HL-60 (cell line): Measurements from ENCODE around the gene PABPN1L.

Source experiments
- DNase-seq, 2 experiments: peaks; one replicate each; pipeline ENCODE4 v3.0.0-alpha.2; 2010 to 2020; ENCODE audit warnings: low read depth in 1 of 2, low spot score in 1 of 2
- H3K27ac ChIP-seq: fragments of 250-450 bp; sonication (Bioruptor Pico); replicated peaks from 2 replicates; pipeline ENCODE4 v1.5.1; 2020; ENCODE audit warnings: mild to moderate bottlenecking, moderate library complexity
- H3K27me3 ChIP-seq: fragments of 250-450 bp; sonication (Bioruptor Pico); 2 replicates; pipeline ENCODE4 v1.5.1; 2021; ENCODE audit warnings: mild to moderate bottlenecking, moderate library complexity; ENCODE audit not compliant: insufficient read depth, poor library complexity, severe bottlenecking
- H3K4me3 ChIP-seq: replicated peaks from 2 replicates; pipeline ENCODE4 v1.5.1; 2011; ENCODE audit warnings: mild to moderate bottlenecking, control low read depth, low read length; ENCODE audit not compliant: insufficient read depth
- GABPA ChIP-seq: IDR thresholded peaks from 2 replicates; pipeline ENCODE4 v1.6.1; 2012; ENCODE audit warnings: low read depth
- POLR2AphosphoS5 ChIP-seq: IDR thresholded peaks from 2 replicates; pipeline ENCODE4 v1.6.1; 2012; ENCODE audit warnings: low read depth
- SPI1 ChIP-seq: IDR thresholded peaks from 2 replicates; pipeline ENCODE4 v1.6.1; 2012; ENCODE audit warnings: low read depth, mild to moderate bottlenecking, borderline replicate concordance
- TF ChIP-seq, protein P1 (sequence below): IDR thresholded peaks from 2 replicates; pipeline ENCODE4 v1.6.1; 2012; ENCODE audit warnings: low read depth; ENCODE audit not compliant: insufficient replicate concordance
- TF ChIP-seq, protein P2 (sequence below): IDR thresholded peaks from one replicate; pipeline ENCODE4 v1.5.1; 2011; ENCODE audit warnings: low read length, control low read depth, inconsistent platforms; ENCODE audit not compliant: insufficient read depth

PABPN1L gene

DNA sequence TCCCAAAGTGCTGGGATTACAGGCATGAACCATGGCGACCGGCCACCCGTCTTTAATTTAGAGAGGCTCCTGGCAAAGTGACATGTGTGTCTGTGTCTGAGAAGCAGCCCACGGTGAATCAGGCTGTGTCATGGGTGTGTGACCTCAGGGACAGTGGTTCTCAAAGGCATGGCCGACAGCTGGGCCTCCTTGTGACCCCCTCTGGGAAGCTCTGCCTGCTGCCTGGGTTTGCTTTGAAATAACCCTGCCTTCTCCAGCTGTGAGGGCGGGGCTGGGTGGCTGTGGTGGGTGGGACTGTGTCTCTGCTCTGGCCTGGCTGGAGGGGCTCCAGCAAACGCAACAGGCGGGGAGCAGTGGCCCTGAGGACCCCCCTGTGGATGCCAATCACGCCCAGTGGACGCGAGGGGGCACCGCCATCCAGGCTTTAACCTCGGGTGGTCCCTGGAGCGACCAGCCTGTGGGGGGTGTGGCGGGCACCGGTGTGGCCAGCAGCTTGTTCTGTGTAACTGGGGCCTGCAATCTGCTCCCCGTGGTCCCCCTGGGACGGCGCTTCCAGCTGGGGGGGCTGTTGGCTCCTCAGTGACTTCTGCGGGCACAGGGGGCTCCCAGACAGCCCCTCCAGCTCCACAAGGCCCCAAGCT is 46.0 kb downstream of the PABPN1L start:
- DNase-seq, result no peak
- H3K4me3 ChIP-seq, result no peak overlapping the region

DNA sequence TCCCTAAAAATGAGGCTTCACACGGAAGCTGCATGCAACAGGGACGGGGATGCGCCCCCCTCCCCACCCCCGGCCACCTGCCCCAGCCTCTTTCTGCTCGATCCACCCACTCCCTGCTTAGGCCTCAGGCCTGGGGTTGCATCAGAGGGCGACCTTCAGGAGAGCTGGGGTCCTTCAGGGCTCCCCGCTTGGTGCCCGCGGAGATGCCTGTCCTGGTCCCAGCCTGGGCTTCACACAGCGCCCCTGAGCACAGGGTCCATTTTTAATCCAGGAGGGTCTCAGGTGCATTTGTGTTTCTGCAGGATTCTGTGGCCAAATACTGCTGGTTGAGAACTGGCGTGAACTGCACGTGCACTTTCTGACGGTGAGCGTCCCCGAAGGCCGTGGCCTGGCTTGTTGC is 47.3 kb downstream of the PABPN1L start:
- H3K27me3 ChIP-seq, result no peaks in the 10 kb centered on the region
- no peak overlapping the region for H3K27ac ChIP-seq
- no peak for DNase-seq
- TF ChIP-seq GABPA, result no peak
- TF ChIP-seq, protein P1, sequence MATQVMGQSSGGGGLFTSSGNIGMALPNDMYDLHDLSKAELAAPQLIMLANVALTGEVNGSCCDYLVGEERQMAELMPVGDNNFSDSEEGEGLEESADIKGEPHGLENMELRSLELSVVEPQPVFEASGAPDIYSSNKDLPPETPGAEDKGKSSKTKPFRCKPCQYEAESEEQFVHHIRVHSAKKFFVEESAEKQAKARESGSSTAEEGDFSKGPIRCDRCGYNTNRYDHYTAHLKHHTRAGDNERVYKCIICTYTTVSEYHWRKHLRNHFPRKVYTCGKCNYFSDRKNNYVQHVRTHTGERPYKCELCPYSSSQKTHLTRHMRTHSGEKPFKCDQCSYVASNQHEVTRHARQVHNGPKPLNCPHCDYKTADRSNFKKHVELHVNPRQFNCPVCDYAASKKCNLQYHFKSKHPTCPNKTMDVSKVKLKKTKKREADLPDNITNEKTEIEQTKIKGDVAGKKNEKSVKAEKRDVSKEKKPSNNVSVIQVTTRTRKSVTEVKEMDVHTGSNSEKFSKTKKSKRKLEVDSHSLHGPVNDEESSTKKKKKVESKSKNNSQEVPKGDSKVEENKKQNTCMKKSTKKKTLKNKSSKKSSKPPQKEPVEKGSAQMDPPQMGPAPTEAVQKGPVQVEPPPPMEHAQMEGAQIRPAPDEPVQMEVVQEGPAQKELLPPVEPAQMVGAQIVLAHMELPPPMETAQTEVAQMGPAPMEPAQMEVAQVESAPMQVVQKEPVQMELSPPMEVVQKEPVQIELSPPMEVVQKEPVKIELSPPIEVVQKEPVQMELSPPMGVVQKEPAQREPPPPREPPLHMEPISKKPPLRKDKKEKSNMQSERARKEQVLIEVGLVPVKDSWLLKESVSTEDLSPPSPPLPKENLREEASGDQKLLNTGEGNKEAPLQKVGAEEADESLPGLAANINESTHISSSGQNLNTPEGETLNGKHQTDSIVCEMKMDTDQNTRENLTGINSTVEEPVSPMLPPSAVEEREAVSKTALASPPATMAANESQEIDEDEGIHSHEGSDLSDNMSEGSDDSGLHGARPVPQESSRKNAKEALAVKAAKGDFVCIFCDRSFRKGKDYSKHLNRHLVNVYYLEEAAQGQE, result no peak
- no peak for TF ChIP-seq POLR2AphosphoS5
- TF ChIP-seq, protein P2, sequence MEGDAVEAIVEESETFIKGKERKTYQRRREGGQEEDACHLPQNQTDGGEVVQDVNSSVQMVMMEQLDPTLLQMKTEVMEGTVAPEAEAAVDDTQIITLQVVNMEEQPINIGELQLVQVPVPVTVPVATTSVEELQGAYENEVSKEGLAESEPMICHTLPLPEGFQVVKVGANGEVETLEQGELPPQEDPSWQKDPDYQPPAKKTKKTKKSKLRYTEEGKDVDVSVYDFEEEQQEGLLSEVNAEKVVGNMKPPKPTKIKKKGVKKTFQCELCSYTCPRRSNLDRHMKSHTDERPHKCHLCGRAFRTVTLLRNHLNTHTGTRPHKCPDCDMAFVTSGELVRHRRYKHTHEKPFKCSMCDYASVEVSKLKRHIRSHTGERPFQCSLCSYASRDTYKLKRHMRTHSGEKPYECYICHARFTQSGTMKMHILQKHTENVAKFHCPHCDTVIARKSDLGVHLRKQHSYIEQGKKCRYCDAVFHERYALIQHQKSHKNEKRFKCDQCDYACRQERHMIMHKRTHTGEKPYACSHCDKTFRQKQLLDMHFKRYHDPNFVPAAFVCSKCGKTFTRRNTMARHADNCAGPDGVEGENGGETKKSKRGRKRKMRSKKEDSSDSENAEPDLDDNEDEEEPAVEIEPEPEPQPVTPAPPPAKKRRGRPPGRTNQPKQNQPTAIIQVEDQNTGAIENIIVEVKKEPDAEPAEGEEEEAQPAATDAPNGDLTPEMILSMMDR, result no peak
- TF ChIP-seq SPI1, result no peak
- no peak overlapping the region for H3K4me3 ChIP-seq

More for the DNA sequence above, 46.0 kb downstream of the PABPN1L start:
- Histone ChIP-seq H3K27ac (no peak overlapping the region), H3K27me3 (no peaks in the 10 kb centered on the region)
- TF ChIP-seq SPI1 (no peak), GABPA (no peak), POLR2AphosphoS5 (no peak)
- TF ChIP-seq, protein P1, result no peak
- TF ChIP-seq, protein P2, result no peak

DNA sequence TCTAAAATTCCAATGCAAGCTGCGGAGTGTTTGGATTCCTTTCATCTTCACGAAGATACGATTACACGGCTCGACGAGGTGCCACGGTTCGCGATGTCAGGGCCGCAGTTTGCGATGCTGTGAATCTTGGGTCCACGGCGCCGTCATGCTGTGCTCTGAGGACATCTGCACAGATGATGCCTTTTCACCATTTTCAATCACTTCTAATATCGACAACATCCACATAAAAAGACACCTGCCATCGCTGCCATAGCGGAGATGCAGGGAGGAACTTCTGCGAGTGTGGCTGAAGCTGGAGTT is 47.9 kb downstream of the PABPN1L start:
- no peak for DNase-seq
- Histone ChIP-seq H3K4me3 (no peak overlapping the region), H3K27ac (no peak overlapping the region), H3K27me3 (no peaks in the 10 kb centered on the region)
- TF ChIP-seq, protein P1, result no peak
- TF ChIP-seq SPI1, result no peak
- no peak; the same call in 1 of the 2 replicates for TF ChIP-seq POLR2AphosphoS5
- TF ChIP-seq, protein P2, result no peak
- TF ChIP-seq GABPA, result no peak
